ENCODE data around the gene CAMK1. TPM values are rescaled to one million over a fixed set of nuclear protein-coding genes. Genes with fewer than 3 reads are reported as not detected.

The CAMK1 gene
- total RNA-seq, 1 experiment from 2014 or later, result 19.7 TPM

GRCh38 chr3:9760779-9761505, 8.8 kb downstream of the CAMK1 start (continued):
- TF ChIP-seq FOSL1 (IDR thresholded peaks at IDR 0.05; ENCODE audit: low read depth) (no peak), SRF (IDR thresholded peaks at IDR 0.05; ENCODE audit: low read depth) (no peak), EZH2 (IDR thresholded peaks at IDR 0.05) (no peak), TCF7L2 (IDR thresholded peaks at IDR 0.05; ENCODE audit: borderline replicate concordance, extremely low read depth, insufficient read depth, insufficient read length) (no peak), CTCF (IDR thresholded peaks at IDR 0.05 in 2 of 3, conservative IDR thresholded peaks at IDR 0.05 in 1 of 3; ENCODE audit: borderline replicate concordance in 1 of 3, insufficient read depth in 1 of 3, low read depth in 2 of 3, low read length in 2 of 3) (no peak), POLR2A (IDR thresholded peaks at IDR 0.05; ENCODE audit: borderline replicate concordance, extremely low read depth, insufficient read depth, insufficient read length) (no peak), ZNF274 (IDR thresholded peaks at IDR 0.05; ENCODE audit: low read depth, low read length) (no peak), ZFX (IDR thresholded peaks at IDR 0.05) (no peak), RAD21 (IDR thresholded peaks at IDR 0.05; ENCODE audit: low read depth) (no peak)

GRCh38 chr3:9757427-9757826, 12.3 kb downstream of the CAMK1 start:
- Histone ChIP-seq H3K9ac (ENCODE audit: low read length) (no peak overlapping the region), H4K20me1 (ENCODE audit: insufficient read depth) (no peaks in the 10 kb centered on the region), H3K9me2 (ENCODE audit: insufficient read depth) (no peaks in the 10 kb centered on the region), H3K4me3 (replicated peaks in 1 of 2; ENCODE audit: low read depth in 1 of 2, low read length in 2 of 2) (no peak overlapping the region), H3K27ac (ENCODE audit: low read depth, low read length) (no peak overlapping the region), H3K4me1 (ENCODE audit: control insufficient read depth in 1 of 2, insufficient read depth in 2 of 2, low read length in 2 of 2) (no peaks in the 10 kb centered on the region), H3K79me2 (ENCODE audit: insufficient read depth, low read length) (no peaks in the 10 kb centered on the region), H3K27me3 (ENCODE audit: insufficient read depth, low read length) (no peaks in the 10 kb centered on the region), H3K36me3 (ENCODE audit: control insufficient read depth in 1 of 2, insufficient read depth in 2 of 2, low read length in 2 of 2) (peaks cover 9% of the 10 kb centered on the region in 2 experiments; a peak in 3 of 4 replicates), H3K9me3 (ENCODE audit: control insufficient read depth in 1 of 2, insufficient read depth in 1 of 2, low read depth in 1 of 2, low read length in 2 of 2) (no peaks in the 10 kb centered on the region), H3K4me2 (ENCODE audit: low read length) (no peak overlapping the region), H2AFZ (ENCODE audit: low read depth, low read length, poor library complexity, severe bottlenecking) (no peak overlapping the region)
- DNase-seq (ENCODE audit: low read depth, low spot score), result no peak
- ChIA-PET RAD21 (ENCODE audit: low non-redundant PET in 1 of 2, low total read pairs in 2 of 2, uncharacterized antibody in 2 of 2, unreplicated experiment in 2 of 2) (no interaction called here), POLR2A (no interaction called here), CTCF (no interaction called here)
- no peak for ATAC-seq
- TF ChIP-seq SP1 (IDR thresholded peaks at IDR 0.05; ENCODE audit: low read depth) (no peak), ZFX (IDR thresholded peaks at IDR 0.05) (no peak), ZNF274 (IDR thresholded peaks at IDR 0.05; ENCODE audit: low read depth, low read length) (no peak), CEBPB (IDR thresholded peaks at IDR 0.05; ENCODE audit: low read depth) (no peak), CTCF (IDR thresholded peaks at IDR 0.05 in 2 of 3, conservative IDR thresholded peaks at IDR 0.05 in 1 of 3; ENCODE audit: borderline replicate concordance in 1 of 3, insufficient read depth in 1 of 3, low read depth in 2 of 3, low read length in 2 of 3) (no peak), POLR2A (IDR thresholded peaks at IDR 0.05; ENCODE audit: borderline replicate concordance, extremely low read depth, insufficient read depth, insufficient read length) (no peak), CBX3 (IDR thresholded peaks at IDR 0.05; ENCODE audit: low read depth) (no peak), MAX (IDR thresholded peaks at IDR 0.05) (no peak), ZBTB33 (IDR thresholded peaks at IDR 0.05; ENCODE audit: extremely low read depth, insufficient replicate concordance, low read length) (no peak)
- intact Hi-C loops (cut with micrococcal nuclease), result no loop called here
- BruUV-seq (replicated peaks), result no TSS peak
